Activated effector memory CD4-positive, alpha-beta T cell treated with Interleukin-2 at 50 U/mL for 16 hours (primary cell): Measurements from ENCODE around the gene PPP1R3E.
"Not testable (repeated sequence)": the region's sequence is repeated elsewhere in the genome, so short reads cannot be mapped to it uniquely, and the experiment has no call there.

Source experiments
- DNase-seq: peaks from one replicate; pipeline ENCODE4 v3.0.0-alpha.2; 2020

The PPP1R3E gene, protein sequence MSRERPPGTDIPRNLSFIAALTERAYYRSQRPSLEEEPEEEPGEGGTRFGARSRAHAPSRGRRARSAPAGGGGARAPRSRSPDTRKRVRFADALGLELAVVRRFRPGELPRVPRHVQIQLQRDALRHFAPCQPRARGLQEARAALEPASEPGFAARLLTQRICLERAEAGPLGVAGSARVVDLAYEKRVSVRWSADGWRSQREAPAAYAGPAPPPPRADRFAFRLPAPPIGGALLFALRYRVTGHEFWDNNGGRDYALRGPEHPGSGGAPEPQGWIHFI

DNA sequence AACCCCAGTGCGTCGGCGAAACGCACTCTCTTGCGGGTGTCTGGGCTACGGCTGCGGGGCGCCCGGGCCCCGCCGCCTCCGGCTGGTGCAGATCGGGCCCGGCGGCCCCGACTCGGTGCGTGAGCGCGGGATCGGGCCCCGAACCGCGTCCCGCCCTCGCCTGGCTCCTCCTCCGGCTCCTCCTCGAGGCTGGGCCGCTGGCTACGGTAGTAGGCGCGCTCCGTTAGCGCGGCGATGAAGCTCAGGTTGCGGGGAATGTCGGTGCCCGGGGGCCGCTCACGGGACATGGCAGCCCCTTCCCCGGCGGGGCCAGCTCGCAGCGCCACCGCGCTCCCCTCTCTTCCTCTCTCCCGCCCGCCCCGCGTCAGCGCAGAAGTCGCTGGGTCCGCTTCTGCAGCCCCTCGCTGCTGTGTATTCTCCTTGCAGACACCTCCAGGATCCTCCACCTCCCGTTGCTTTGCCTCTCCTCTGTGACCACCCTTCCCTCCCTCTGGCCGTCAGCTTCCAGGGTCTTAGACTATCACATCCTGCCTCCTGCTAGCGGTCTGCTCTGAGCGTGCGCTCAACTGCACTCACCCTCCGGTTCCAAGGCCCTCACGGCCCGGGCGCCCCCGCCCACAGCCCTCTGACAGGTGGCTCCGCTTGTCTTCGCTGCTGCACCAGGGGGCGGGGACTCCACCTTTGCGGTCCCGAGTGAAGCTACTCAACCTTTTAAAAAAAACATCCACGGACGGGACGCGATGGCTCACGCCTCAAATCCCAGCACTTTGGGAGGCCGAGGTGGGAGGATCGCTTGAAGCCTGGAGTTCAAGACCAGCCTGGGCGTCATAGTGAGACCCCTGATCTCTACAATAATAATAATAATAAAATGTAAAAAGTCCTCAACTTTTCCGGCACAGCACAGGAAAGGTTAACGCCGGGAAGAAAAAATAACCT, at the start of gene PPP1R3E:
Gene PPP1R3E (minus strand): TSS at position 570 of the 936 bp plus-strand sequence. CDS start 283 bp downstream, at position 287.
- DNase-seq = peak; percentile 85

DNA sequence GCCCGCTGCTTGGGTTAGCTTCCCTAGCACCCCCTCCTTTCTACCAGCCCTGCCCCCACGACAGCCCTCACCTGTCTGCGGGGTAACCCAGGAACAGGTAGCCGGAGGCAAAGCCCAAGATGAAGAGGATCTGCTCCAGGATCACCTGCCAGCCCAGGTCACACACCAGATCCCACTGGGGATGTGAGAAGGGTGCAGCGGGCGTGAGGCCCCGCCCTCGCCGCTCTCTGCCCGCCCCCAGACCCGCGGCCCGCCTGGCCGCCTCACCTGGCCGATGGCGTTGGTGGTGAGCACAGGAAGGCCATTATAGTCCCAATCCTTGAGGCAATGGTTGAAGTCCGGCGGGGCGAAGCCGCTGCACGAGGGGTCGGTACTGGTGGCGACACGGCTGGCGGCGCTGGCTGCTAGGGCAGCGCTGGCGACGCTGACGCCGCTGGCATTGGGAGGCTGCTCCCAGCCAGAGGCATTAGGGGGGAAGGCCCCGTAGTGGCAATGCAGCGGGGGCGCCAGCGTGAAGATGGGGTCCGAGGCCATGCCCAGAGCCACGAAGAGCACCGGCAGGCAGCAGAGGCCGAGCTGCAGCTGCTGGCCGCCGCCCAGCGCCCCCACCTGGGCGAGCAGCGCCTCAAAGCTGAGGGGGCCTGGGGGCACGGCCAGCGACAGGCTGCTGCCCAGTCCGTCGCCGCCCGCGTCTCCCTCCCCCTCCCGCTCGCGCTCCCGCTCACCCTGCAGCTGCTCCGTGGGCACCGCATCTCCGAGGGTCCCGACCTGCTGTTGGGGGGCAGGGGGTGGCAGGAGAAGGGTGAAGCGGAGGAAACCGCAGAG, 49.2 kb upstream of the PPP1R3E start:
- DNase-seq = no peak

DNA sequence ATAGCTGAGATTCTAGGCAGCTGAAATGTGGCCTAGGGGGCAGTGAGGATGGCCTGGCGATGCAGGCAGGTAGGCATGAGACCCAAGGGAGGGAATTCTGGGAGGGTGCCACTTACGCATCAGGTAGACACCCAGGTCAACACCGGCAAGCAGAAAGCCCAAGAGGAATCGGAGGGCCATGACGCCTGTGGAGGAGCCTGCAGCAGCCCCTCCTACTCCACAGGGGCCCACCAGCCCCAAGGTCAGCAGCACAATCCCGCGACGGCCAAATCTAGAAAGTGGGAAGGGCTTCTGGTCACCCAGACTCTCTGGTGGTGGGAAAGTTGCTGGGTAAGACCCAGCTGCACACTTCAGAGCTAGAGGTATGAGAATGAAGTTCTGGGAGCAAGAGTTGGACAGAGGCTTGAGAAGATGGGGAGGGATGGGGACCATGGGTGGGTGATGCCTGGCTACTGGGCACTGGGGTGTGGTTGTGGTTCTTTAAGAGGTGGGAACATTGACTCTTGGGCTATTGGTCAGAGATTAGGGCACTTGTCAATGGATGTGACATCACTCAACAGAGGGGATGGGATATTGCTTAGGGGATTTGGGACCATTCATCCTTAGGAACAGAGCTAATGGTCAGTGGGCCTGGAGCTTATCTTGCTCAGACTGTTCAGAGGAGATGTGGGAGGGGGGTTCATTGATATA, 46.6 kb upstream of the PPP1R3E start:
- no peak for DNase-seq

DNA sequence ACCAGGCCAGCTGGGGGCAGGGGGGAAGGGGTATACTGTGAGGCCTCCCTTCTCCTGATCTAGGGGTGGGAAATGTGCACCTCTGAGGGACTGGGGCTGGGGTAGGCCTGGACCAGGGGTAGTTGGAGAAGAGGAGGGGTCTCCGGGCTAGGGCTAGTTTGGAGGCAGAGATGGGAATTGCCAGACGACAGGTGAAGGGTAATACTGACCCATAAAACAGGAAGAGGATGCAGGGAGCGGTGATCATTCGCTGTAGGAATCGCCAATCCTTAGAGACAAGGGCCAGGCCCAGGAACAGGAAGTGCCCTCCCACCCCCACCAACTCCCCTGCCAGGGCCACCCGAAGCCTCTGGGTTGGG, 45.6 kb upstream of the PPP1R3E start:
- no peak for DNase-seq

DNA sequence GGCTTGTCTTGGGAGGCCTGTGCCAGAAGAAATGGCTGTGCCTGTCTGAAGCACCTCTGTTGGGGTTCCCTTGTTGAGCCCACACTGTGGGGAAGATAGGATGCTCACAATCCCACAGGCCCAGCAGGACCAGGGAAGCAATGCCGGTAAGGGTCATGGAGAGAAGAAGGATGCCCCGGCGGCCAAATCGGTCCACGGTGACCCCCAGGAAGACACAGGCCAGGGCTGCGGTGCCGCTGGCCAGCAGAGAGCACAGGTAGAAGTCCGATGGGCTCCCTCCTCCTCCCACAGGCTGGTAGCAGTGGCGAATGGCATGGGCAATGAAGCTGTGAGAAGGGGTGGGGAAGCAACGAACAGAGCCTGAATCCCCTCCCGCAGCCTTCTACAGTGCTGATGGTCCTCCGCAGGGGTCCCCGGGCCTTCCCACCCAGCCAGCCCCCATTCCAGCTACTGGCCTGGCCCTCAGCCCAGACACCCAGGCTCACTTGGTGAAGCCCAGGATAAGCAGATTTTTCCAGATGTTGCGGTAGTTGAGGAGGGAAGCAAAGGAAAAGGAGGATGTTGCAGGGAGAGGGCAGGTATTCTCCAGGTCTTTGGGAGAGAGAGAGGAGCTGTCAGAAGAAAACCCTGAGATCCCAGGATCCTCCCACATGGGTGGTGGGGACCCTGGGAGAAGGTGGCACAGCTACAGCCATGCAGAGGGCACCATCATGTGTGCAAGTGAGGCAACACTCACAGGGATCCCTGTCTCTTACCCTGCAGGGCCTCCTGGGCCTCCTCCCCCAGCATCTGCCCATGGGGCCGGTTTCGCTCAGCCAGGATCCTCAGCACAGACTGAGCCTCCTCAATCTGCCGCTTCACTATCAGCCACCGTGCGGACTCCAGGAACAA, 45.0 kb upstream of the PPP1R3E start:
- DNase-seq = no peak

DNA sequence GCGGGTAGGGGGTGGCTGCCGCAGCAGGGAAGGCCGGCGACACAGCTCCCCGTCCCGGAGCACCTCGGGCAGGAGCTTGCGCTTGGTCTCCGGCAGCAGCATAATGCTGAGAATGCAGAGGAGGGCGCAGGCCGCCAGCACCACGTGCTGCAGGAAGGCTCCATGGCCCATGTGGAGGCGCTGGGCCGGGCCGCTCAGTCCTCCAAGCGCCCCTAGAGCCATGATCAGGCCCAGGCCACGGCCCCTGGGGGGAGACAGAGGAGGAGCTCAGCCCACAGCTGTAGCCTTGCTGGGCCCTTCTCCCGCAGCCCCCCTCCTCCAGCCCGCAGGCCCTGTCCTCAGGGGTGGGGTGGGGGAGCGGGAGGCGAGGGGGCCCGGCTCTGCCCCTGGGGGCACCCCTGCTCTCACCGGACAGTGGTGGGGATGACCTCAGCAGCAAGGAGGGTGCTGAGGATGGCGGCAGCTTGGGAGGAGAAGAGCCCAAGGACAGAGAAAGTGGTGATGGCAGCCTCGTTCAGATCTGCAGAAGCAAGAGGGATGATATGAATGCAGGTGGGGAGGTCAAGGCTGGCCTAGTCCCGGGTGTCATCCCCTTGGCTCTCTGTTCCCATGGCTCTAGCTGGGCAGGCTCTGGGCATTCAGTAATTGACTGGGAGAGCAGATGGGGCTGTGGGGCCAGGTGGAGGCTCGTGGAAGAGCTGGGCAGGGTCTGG, 44.2 kb upstream of the PPP1R3E start:
- DNase-seq = no peak

DNA sequence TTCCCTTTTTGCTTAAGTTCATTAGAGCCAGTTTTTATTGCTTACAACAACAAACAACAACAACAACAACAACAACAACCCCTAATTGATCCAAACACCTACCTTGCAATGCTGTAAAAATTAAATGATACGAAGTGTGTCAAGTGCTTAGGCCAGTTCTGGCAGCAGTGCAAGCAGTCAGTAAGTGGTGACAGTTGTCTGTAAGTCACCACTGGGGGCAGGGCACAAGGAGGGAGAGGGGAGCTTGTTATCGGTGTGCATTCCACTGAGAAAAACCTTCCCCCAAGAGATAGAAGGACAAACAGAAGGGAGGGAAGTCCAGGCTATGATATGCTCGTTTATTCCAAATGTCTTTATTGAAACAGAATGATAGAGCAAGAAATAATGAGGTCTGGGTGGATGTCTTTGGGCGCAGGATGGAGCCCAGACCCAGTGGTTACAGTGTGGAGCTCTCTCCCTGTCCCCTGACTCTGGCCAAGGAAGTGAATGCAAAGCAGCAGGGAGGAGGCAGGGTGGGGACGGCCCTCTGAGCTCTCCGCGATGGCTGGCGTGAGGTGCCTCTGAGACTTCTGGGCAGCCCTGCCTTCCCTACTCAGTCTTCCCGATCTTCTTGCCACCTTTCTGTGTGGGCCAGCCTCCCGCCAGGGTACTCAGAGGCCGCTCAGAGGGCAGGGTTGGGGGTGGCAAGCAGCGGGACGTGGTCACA, 43.5 kb upstream of the PPP1R3E start:
- no peak for DNase-seq

DNA sequence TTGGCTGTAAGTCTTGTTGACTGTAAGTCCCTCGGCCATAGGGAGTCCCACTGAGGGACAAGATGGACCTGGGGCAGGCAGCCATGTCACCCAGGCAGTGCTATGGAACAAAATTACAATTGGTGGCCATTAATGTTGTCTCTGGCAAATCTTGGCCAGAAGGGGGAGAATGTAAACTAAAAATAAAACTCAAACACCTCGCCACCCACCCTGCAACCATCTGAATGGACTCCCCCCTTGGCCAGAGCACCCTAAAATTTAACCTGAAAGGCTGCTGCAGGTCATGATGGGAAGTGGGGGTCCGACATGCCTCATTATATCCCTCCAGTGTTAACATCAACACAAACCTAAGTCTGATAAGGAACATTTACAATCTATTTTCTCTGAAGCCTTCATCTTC, 41.8 kb upstream of the PPP1R3E start:
- no peak for DNase-seq

DNA sequence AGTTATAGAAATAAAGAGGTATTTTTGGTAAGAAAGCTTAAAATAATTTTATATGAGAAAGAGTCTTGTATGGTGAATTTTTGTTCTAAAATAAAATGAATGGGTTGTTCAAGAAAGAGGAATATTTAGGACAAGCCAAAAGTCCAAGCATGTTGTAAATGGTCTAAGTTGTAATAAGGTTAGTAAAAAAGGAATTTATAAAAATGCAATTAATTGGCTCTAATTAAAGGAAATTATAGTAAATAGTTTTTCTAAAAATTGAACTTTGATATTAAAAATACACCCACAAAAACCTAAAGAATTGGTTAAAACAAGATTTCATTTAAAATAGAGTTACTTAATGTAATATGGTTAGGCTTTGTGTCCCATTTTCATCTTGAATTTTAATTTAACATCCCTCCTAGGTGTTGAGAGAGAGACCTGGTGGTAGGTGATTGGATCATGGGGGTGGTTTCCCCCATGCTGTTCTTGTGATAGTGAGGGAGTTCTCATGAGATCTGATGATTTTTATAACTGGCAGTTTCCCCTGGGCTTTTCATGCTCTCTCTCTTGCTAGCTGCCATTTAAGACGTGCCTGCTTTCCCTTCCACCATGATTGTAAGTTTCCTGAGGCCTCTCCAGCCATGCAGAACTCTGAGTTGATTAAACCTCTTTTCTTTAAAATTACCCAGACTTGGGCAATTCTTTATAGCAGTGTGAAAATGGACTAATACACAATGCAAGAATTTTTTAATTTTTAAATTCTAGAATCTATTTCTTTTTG, 37.0 kb upstream of the PPP1R3E start:
- DNase-seq = no peak

DNA sequence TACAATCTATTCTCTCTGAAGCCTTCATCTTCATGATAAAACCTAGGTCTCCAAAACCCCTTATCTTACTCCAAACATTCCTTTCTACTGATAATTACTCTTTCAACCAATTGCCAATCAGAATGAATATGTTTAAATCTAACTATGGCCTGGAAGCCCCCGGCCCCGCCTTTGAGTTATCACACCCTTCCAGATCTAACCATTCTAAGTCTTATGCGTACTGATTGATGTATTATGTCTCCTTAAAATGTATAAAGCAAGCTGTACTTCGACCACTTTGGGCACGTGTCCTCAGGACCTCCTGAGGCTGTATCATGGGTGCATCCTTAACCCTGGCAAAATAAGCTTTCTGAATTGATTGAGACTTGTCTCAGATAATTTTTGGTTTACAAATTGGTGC, 33.0 kb upstream of the PPP1R3E start:
- no peak for DNase-seq

DNA sequence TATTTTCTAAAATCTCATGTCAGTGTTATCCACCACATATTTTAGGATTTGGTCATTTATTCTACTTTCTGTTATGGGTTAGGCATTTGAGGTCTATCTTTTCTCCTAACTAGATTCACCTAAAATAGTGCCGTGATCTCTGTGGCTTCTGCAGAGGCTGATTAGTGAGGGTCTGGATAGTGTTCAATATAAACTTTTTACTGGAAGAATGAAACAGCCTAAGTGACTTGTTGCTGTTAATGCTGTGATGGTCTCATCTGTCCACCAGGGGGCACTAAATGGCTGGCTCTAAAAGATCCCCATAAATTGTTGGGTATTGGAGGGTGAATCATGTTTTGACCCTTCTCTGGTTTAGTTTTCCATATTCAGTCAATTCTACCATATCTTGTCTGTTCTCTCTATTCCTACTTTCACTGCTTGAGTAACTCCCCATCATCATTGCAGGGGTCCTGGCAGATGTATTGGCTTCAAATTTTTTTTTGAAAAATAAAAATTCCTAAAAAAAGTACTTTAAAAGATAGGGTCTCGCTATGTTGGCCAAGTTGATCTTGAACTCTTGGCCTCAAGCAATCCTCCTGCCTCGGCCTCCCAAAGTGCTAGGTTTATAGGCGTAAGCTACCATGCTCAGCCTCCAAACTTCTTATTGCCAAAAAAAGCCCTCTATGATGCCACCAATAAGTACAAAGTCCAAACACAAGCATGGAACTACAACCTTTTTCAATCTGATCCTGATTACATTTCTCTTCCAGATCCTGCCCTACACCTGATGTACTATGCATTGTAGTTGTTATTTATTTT, 25.5 kb upstream of the PPP1R3E start:
- DNase-seq = peak; percentile 29

DNA sequence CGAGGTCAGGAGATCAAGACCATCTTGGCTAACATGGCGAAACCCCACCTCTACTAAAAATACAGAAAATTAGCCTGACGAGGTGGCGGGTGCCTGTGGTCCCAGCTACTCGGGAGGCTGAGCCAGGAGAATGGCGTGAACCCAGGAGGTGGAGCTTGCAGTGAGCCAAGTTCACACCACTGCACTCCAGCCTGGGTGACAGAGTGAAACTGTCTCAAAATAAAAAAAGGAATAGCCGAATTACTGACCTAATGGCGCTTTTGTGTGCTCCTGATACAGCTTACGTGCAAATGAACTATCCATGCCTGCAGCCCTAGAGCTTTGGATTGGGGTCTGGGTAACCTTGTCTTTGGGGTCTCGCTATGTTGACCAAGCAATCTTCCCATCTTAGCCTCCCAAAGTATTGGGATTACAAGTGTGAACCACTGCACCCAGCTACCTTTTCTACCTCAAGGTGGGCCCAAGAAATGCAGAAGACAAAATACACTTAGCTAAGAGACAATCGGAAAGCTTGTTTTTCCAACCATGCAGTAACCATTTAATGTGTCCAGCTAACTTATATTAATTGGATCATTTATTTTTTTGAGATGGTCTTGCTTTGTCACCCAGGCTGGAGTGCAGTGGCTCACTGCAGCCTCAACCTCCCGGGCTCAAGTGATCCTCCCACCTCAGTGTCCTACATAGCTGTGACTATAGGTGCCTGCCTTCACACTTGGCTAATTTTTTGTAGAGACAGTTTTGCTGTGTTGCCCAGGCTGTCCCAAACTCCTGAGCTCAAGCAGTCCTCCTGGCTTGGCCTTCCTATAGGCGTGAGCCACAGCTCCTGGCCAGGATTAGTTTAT, 24.1 kb upstream of the PPP1R3E start:
- no peak for DNase-seq

DNA sequence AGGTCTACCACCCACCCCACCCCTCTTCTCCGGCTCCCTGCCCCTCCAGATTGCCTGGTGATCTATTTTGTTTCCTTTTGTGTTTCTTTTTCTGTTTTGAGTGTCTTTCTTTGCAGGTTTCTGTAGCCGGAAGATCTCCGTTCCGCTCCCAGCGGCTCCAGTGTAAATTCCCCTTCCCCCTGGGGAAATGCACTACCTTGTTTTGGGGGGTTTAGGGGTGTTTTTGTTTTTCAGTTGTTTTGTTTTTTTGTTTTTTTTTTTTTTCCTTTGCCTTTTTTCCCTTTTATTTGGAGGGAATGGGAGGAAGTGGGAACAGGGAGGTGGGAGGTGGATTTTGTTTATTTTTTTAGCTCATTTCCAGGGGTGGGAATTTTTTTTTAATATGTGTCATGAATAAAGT, 23.1 kb upstream of the PPP1R3E start:
- DNase-seq = not testable (repeated sequence)

DNA sequence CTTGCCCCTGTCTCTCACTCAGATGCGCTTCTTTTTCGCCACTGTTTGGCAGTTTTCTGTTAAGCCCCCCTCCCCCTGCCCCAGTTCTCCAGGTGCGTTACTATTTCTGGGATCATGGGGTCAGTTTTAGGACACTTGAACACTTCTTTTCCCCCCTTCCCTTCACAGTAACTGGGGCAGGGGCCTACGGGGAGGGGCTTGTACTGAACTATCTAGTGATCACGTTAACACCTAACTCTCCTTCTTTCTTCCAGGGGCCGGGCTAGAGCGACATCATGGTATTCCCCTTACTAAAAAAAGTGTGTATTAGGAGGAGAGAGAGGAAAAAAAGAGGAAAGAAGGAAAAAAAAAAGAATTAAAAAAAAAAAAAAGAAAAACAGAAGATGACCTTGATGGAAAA, 22.3 kb upstream of the PPP1R3E start:
- no peak for DNase-seq

DNA sequence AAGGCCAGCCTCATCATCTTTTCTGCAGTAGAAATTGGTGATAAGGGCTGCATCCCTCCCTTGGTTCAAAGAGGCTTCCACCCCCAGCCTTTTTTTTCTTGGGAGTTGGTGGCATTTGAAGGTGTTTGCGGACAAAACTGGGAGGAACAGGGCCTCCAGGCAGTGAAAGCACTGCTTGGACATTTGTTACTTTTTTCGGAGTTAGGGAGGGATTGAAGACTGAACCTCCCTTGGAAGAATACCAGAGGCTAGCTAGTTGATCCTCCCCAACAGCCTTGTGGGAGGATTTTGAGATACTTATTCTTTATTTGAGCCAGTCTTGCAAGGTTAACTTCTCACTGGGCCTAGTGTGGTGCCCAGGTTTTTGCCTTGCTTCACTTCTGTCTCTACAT, 21.8 kb upstream of the PPP1R3E start:
- DNase-seq = no peak

DNA sequence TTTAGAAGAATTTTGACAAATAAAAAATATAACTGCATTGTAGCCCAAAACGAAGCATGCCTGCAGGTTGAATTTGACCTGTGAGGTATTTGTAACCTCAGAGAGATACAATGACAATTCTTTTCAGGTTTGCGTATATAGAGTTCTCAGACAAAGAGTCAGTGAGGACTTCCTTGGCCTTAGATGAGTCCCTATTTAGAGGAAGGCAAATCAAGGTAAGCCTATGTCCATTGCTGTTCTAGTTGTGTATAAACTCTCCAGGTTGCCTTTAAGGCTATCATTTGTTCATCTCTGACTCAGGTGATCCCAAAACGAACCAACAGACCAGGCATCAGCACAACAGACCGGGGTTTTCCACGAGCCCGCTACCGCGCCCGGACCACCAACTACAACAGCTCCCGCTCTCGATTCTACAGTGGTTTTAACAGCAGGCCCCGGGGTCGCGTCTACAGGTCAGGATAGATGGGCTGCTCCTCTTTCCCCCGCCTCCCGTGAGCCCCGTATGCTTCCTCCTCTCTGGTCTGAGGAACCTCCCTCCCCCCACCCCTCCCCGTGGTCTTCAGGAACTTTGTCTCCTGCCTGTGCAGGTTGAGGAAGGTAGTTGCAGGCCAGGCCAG, 21.3 kb upstream of the PPP1R3E start:
- no peak for DNase-seq
